H1 (cell line): ENCODE measurements around the gene EIPR1. TPM values are rescaled to one million over a fixed set of nuclear protein-coding genes. Genes with fewer than 3 reads are reported as not detected.

Experiments
- CTCF ChIA-PET: fragments of 300-600 bp; sonication (Branson Sonifier 250); formaldehyde crosslinking; loops from one replicate; lab custom pipeline; 2021; ENCODE audit not compliant: partially characterized antibody; lab: Charles Lee
- POLR2A ChIA-PET: fragments of 300-600 bp; sonication (Branson Sonifier 250); formaldehyde crosslinking; loops from one replicate; lab custom pipeline; 2021; ENCODE audit warnings: inconsistent platforms; ENCODE audit not compliant: partially characterized antibody; lab: Charles Lee
- DNase-seq, 2 experiments: peaks; one replicate each; pipeline versions ENCODE4 v3.0.0 to v3.0.0-alpha.2; 2010 to 2022; ENCODE audit warnings: low spot score in 2 of 2, low read depth in 1 of 2, mixed read lengths in 1 of 2
- FAIRE-seq: peaks from 2 replicates; lab custom pipeline; 2011; peaks lifted over from hg19 to GRCh38; lab: Jason Lieb, UNC
- H2AFZ ChIP-seq: 2 replicates; pipeline ENCODE4 v1.8.1; 2012; ENCODE audit warnings: low read length, inconsistent platforms
- H2AK5ac ChIP-seq: 2 replicates; pipeline ENCODE4 v1.6.1; 2013; ENCODE audit warnings: low read depth, low read length
- H2BK120ac ChIP-seq: replicated peaks from 2 replicates; pipeline ENCODE3; 2013; ENCODE audit warnings: low read depth, low read length, inconsistent platforms
- H2BK12ac ChIP-seq: 2 replicates; pipeline ENCODE4 v1.6.1; 2013; ENCODE audit warnings: low read depth, low read length
- H2BK15ac ChIP-seq: 2 replicates; pipeline ENCODE4 v1.6.1; 2013; ENCODE audit warnings: low read length
- H2BK20ac ChIP-seq: 2 replicates; pipeline ENCODE4 v1.6.1; 2013; ENCODE audit warnings: low read length
- H2BK5ac ChIP-seq: 2 replicates; pipeline ENCODE4 v1.6.1; 2013; ENCODE audit warnings: low read depth, low read length
- H3K14ac ChIP-seq: 2 replicates; pipeline ENCODE4 v1.6.1; 2013; ENCODE audit warnings: inconsistent platforms; ENCODE audit not compliant: insufficient read length
- H3K18ac ChIP-seq: 2 replicates; pipeline ENCODE4 v1.6.1; 2013; ENCODE audit warnings: low read length; ENCODE audit errors: extremely low read depth
- H3K23ac ChIP-seq: 2 replicates; pipeline ENCODE4 v1.6.1; 2013; ENCODE audit warnings: inconsistent platforms; ENCODE audit not compliant: insufficient read length
- H3K23me2 ChIP-seq: 2 replicates; pipeline ENCODE4 v1.6.1; 2013; ENCODE audit warnings: low read depth, low read length
- H3K27ac ChIP-seq: 2 replicates; pipeline ENCODE4 v1.6.1; 2011; ENCODE audit warnings: low read depth, low read length, inconsistent platforms
- H3K27me3 ChIP-seq, 4 experiments: replicated peaks in 1 of 4; 1 replicate in 1 of 4; 2 replicates in 3 of 4; pipeline versions ENCODE4 v1.6.1 to v1.8.1; 2011 to 2013; ENCODE audit warnings: low read length in 3 of 4, mild to moderate bottlenecking in 3 of 4, inconsistent platforms in 2 of 4, mixed read lengths in 2 of 4, moderate library complexity in 1 of 4; ENCODE audit not compliant: control insufficient read depth in 3 of 4, insufficient read depth in 3 of 4; ENCODE audit errors: extremely low read depth in 1 of 4
- H3K36me3 ChIP-seq, 4 experiments: 2 replicates each; pipeline versions ENCODE4 v1.6.1 to v1.8.1; 2011 to 2013; ENCODE audit warnings: mild to moderate bottlenecking in 4 of 4, low read length in 3 of 4, moderate library complexity in 2 of 4, control low read depth in 1 of 4, inconsistent platforms in 1 of 4; ENCODE audit not compliant: insufficient read depth in 4 of 4, control insufficient read depth in 2 of 4
- H3K4ac ChIP-seq: replicated peaks from 2 replicates; pipeline ENCODE3; 2013; ENCODE audit warnings: low read length, low read depth, mixed read lengths, inconsistent platforms; ENCODE audit not compliant: insufficient read length
- H3K4me1 ChIP-seq, 4 experiments: replicated peaks in 1 of 4; 1 replicate in 1 of 4; 2 replicates in 3 of 4; pipeline versions ENCODE4 v1.6.1 to v1.8.1; 2011 to 2013; ENCODE audit warnings: low read length in 3 of 4, inconsistent platforms in 2 of 4, mixed read lengths in 1 of 4; ENCODE audit not compliant: insufficient read depth in 4 of 4, control insufficient read depth in 3 of 4
- H3K4me2 ChIP-seq, 2 experiments: 2 replicates each; pipeline versions ENCODE4 v1.6.1 to v1.8.1; 2011 to 2013; ENCODE audit warnings: low read depth in 2 of 2, low read length in 2 of 2, control low read depth in 1 of 2, inconsistent platforms in 1 of 2, mild to moderate bottlenecking in 1 of 2; ENCODE audit not compliant: insufficient read depth in 1 of 2
- H3K4me3 ChIP-seq, 4 experiments: fragments of 200-600, 300-600 bp in 1 of 4; sonication (generic), shearing (Covaris generic), sonication (Bioruptor Twin) in 1 of 4; 2 replicates each; pipeline versions ENCODE4 v1.5.1 to v1.8.1; 2011 to 2016; ENCODE audit warnings: low read length in 4 of 4, low read depth in 3 of 4, control low read depth in 2 of 4, inconsistent platforms in 2 of 4, mild to moderate bottlenecking in 2 of 4, mixed read lengths in 1 of 4, moderate library complexity in 1 of 4; ENCODE audit not compliant: insufficient read depth in 2 of 4; ENCODE audit errors: extremely low read depth in 1 of 4
- H3K56ac ChIP-seq: replicated peaks from 2 replicates; pipeline ENCODE3; 2013; ENCODE audit warnings: low read depth, mild to moderate bottlenecking, mixed read lengths, low read length, inconsistent platforms; ENCODE audit not compliant: insufficient read length
- H3K79me1 ChIP-seq: 2 replicates; pipeline ENCODE4 v1.6.1; 2013; ENCODE audit warnings: low read depth, low read length, control low read depth
- H3K79me2 ChIP-seq, 2 experiments: 2 replicates each; pipeline versions ENCODE4 v1.6.1 to v1.8.1; 2012 to 2013; ENCODE audit warnings: low read length in 2 of 2, mild to moderate bottlenecking in 2 of 2, inconsistent platforms in 1 of 2; ENCODE audit not compliant: insufficient read depth in 2 of 2, control insufficient read depth in 1 of 2
- H3K9ac ChIP-seq, 4 experiments: replicated peaks in 1 of 4; 1 replicate in 1 of 4; 2 replicates in 3 of 4; pipeline versions ENCODE4 v1.6.1 to v1.8.1; 2011 to 2013; ENCODE audit warnings: low read depth in 3 of 4, low read length in 3 of 4, control low read depth in 2 of 4, mild to moderate bottlenecking in 2 of 4, moderate library complexity in 2 of 4, inconsistent platforms in 1 of 4; ENCODE audit errors: extremely low read depth in 1 of 4
- H3K9me3 ChIP-seq, 2 experiments: 2 replicates each; pipeline versions ENCODE4 v1.6.1 to v1.8.1; 2012 to 2013; ENCODE audit warnings: mild to moderate bottlenecking in 2 of 2, moderate library complexity in 2 of 2, control low read depth in 1 of 2, inconsistent platforms in 1 of 2, low read depth in 1 of 2, low read length in 1 of 2, mixed read lengths in 1 of 2; ENCODE audit not compliant: insufficient read depth in 2 of 2
- H4K20me1 ChIP-seq, 2 experiments: replicated peaks in 1 of 2; 2 replicates each; pipeline versions ENCODE3 to v1.8.1; 2011 to 2013; ENCODE audit warnings: inconsistent platforms in 2 of 2, low read length in 2 of 2, mild to moderate bottlenecking in 1 of 2; ENCODE audit not compliant: insufficient read depth in 2 of 2, control insufficient read depth in 1 of 2
- H4K5ac ChIP-seq: 2 replicates; pipeline ENCODE4 v1.6.1; 2013; ENCODE audit warnings: low read length, low read depth, mixed read lengths, inconsistent platforms; ENCODE audit not compliant: insufficient read length
- H4K8ac ChIP-seq: 2 replicates; pipeline ENCODE4 v1.8.0; 2013; ENCODE audit warnings: mild to moderate bottlenecking, moderate library complexity, low read length, inconsistent platforms; ENCODE audit not compliant: insufficient read depth; ENCODE audit errors: extremely low read depth
- H4K91ac ChIP-seq: replicated peaks from 2 replicates; pipeline ENCODE3; 2013; ENCODE audit warnings: low read length, mixed read lengths, inconsistent platforms; ENCODE audit not compliant: insufficient read length
- CBX8 ChIP-seq: fragments of 300-800, 300-1000 bp; sonication (generic); IDR thresholded peaks from 2 replicates; pipeline ENCODE4 v1.7.1; 2016; ENCODE audit warnings: low read depth, low read length, borderline replicate concordance
- CTBP2 ChIP-seq: IDR thresholded peaks from 2 replicates; pipeline ENCODE4 v1.7.0; 2011; ENCODE audit warnings: borderline replicate concordance, mild to moderate bottlenecking, moderate library complexity, mixed read lengths, low read length; ENCODE audit not compliant: insufficient read depth, insufficient read length
- EGR1 ChIP-seq: IDR thresholded peaks from 2 replicates; pipeline ENCODE4 v1.6.1; 2011; ENCODE audit warnings: low read depth, low read length, borderline replicate concordance
- GABPA ChIP-seq: IDR thresholded peaks from 2 replicates; pipeline ENCODE4 v1.6.1; 2011; ENCODE audit warnings: mild to moderate bottlenecking, low read length, moderate library complexity, borderline replicate concordance; ENCODE audit not compliant: insufficient read depth
- HDAC2 ChIP-seq, 2 experiments: fragments of 300-600 bp in 1 of 2; sonication (generic) in 1 of 2; IDR thresholded peaks; 2 replicates each; pipeline ENCODE4 v1.6.1; 2011 to 2012; ENCODE audit warnings: low read depth in 2 of 2, low read length in 2 of 2, mild to moderate bottlenecking in 2 of 2, moderate library complexity in 2 of 2, borderline replicate concordance in 1 of 2, inconsistent platforms in 1 of 2
- KDM4A ChIP-seq: IDR thresholded peaks from one replicate; pipeline ENCODE4 v1.7.1; 2012; ENCODE audit warnings: low read depth, mild to moderate bottlenecking, moderate library complexity, low read length, inconsistent platforms; ENCODE audit not compliant: severe bottlenecking
- NANOG ChIP-seq: IDR thresholded peaks from 2 replicates; pipeline ENCODE4 v1.6.1; 2011; ENCODE audit warnings: low read length, low read depth, mild to moderate bottlenecking, inconsistent platforms; ENCODE audit not compliant: insufficient read depth, poor library complexity, severe bottlenecking
- POLR2AphosphoS5 ChIP-seq: IDR thresholded peaks from 2 replicates; pipeline ENCODE4 v1.6.1; 2011; ENCODE audit warnings: low read depth, low read length
- RFX5 ChIP-seq: IDR thresholded peaks from 2 replicates; pipeline ENCODE4 v1.6.1; 2011; ENCODE audit warnings: low read depth, low read length, improper control_type of control experiment, borderline replicate concordance
- WGBS, 2 experiments: shearing (Covaris generic) in 1 of 2; methylation state at CpG; one replicate each; pipeline versions ENCODE4 v1.1.6 to v1.1.7; 2013 to 2015; ENCODE audit warnings: low lambda C conversion rate in 2 of 2, mixed read lengths in 2 of 2, inconsistent platforms in 1 of 2, low coverage in 1 of 2, missing lambda C conversion rate in 1 of 2; ENCODE audit not compliant: insufficient replicate concordance in 2 of 2, insufficient coverage in 1 of 2, insufficient read length in 1 of 2; ENCODE audit errors: extremely low coverage in 1 of 2, missing lambda C conversion rate in 1 of 2; 5-methylcytosine and 5-hydroxymethylcytosine counted together
- polyA plus RNA-seq, 7 experiments: library from polyadenylated mRNA; depleted of rRNA in 3 of 7; stranded (reverse) in 5 of 7; unstranded in 2 of 7; fragments of >200 nt in 5 of 7; fragments of 200-250 nt in 2 of 7; gene quantifications; 1 replicate in 5 of 7; 2 replicates in 1 of 7; 4 replicates in 1 of 7; pipeline versions ENCODE4 v1.2.1 to v1.2.3, GENCODE V29; 2011 to 2013; ENCODE audit warnings: missing spikeins in 2 of 7, mixed read lengths in 2 of 7
- total RNA-seq: library from RNA; stranded (reverse); fragmentation: NEBNext Ultra II Directional; extraction: Animal tissue kit (Norgen Biotek cat#: 25700); gene quantifications from 2 replicates; pipeline ENCODE4 v1.2.1, GENCODE V29; 2021
- TF ChIP-seq, protein P1 (sequence below), 3 experiments: IDR thresholded peaks; 1 replicate in 2 of 3; 2 replicates in 1 of 3; pipeline versions ENCODE4 v1.5.1 to v1.6.1; 2011; ENCODE audit warnings: low read length in 3 of 3, mild to moderate bottlenecking in 3 of 3, inconsistent platforms in 2 of 3, low read depth in 1 of 3, moderate library complexity in 1 of 3; ENCODE audit not compliant: insufficient read depth in 1 of 3; ENCODE audit errors: control extremely low read depth in 1 of 3

The EIPR1 gene
- total and polyA plus RNA-seq, 2 of the 8 experiments (the other 6 are each of a cell fraction or from before 2014, with no cell fraction given), result 26.3 to 56.4 TPM

GRCh38 chr2:3244486-3244885 lies 133.1 kb downstream of the EIPR1 start:
- H3K18ac ChIP-seq, result no peak overlapping the region
- H3K14ac ChIP-seq, result no peak overlapping the region
- no peak for FAIRE-seq
- H3K4me1 ChIP-seq, result peaks cover 0 to 6% (median 4%) of the 10 kb centered on the region in 4 experiments; a peak in 4 of 7 replicates
- H2BK5ac ChIP-seq, result no peak overlapping the region
- peaks cover 0 to 4% of the 10 kb centered on the region in 2 experiments; a peak in 2 of 4 replicates for H3K79me2 ChIP-seq
- H3K27me3 ChIP-seq, result no peaks in the 10 kb centered on the region
- POLR2A ChIA-PET, result no interaction called here
- H4K5ac ChIP-seq, result no peak overlapping the region
- no peak overlapping the region for H3K4me3 ChIP-seq
- CTCF ChIA-PET, result no interaction called here
- H4K20me1 ChIP-seq, result peaks cover 0 to 2% of the 10 kb centered on the region in 2 experiments
- H3K79me1 ChIP-seq, result no peaks in the 10 kb centered on the region; the same call in 1 of the 2 replicates
- H3K9me3 ChIP-seq, result peaks cover 7 to 8% of the 10 kb centered on the region in 2 experiments
- H3K23ac ChIP-seq, result no peak overlapping the region
- H3K27ac ChIP-seq, result no peak overlapping the region
- no peak overlapping the region for H2BK20ac ChIP-seq
- H3K4me2 ChIP-seq, result no peak overlapping the region
- no peak overlapping the region for H2BK15ac ChIP-seq
- H4K91ac ChIP-seq, result no peak overlapping the region
- H3K56ac ChIP-seq, result no peak overlapping the region
- H3K23me2 ChIP-seq, result no peaks in the 10 kb centered on the region
- H2AK5ac ChIP-seq, result no peak overlapping the region
- H3K36me3 ChIP-seq, result no peaks in the 10 kb centered on the region; a peak in 2 of 8 replicates
- no peak overlapping the region for H2AFZ ChIP-seq
- H3K9ac ChIP-seq, result no peak overlapping the region
- no peak overlapping the region for H2BK12ac ChIP-seq
- peak in 1 of 2 experiments; percentile 23 for DNase-seq
- WGBS, 2 experiments, result 94% methylated on average over 7 of the region's 7 CpGs; no CpG with 5 or more reads in 1 of the 2 experiments
- H3K4ac ChIP-seq, result no peak overlapping the region
- H2BK120ac ChIP-seq, result no peak overlapping the region
- no peak overlapping the region for H4K8ac ChIP-seq
- TF ChIP-seq KDM4A, result no peak
- TF ChIP-seq CBX8, result no peak
- TF ChIP-seq CTBP2, result no peak
- TF ChIP-seq GABPA, result no peak
- TF ChIP-seq EGR1, result no peak
- TF ChIP-seq, protein P1, sequence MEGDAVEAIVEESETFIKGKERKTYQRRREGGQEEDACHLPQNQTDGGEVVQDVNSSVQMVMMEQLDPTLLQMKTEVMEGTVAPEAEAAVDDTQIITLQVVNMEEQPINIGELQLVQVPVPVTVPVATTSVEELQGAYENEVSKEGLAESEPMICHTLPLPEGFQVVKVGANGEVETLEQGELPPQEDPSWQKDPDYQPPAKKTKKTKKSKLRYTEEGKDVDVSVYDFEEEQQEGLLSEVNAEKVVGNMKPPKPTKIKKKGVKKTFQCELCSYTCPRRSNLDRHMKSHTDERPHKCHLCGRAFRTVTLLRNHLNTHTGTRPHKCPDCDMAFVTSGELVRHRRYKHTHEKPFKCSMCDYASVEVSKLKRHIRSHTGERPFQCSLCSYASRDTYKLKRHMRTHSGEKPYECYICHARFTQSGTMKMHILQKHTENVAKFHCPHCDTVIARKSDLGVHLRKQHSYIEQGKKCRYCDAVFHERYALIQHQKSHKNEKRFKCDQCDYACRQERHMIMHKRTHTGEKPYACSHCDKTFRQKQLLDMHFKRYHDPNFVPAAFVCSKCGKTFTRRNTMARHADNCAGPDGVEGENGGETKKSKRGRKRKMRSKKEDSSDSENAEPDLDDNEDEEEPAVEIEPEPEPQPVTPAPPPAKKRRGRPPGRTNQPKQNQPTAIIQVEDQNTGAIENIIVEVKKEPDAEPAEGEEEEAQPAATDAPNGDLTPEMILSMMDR (IDR thresholded peaks at IDR 0.05; ENCODE audit: control extremely low read depth in 1 of 3, insufficient read depth in 1 of 3, low read depth in 1 of 3, low read length in 3 of 3), result no peak
- no peak for TF ChIP-seq HDAC2 (IDR thresholded peaks at IDR 0.05; ENCODE audit: borderline replicate concordance in 1 of 2, low read depth in 2 of 2, low read length in 2 of 2)
- TF ChIP-seq POLR2AphosphoS5, result no peak
- no peak for TF ChIP-seq NANOG
- TF ChIP-seq RFX5, result no peak
